WTC11 (cell line): ENCODE measurements around the gene SERP1. TPM values are rescaled to one million over a fixed set of nuclear protein-coding genes. Genes with fewer than 3 reads are reported as not detected.

Experiments used
- AFF4 ChIP-seq: sonication (generic); formaldehyde crosslinking; IDR thresholded peaks from 2 replicates; pipeline ENCODE4 v1.8.1; 2023; ENCODE audit warnings: mild to moderate bottlenecking, missing genetic modification reagents, borderline replicate concordance
- ATF1 ChIP-seq: sonication (generic); formaldehyde crosslinking; IDR thresholded peaks from 2 replicates; pipeline ENCODE4 v1.8.1; 2023; ENCODE audit warnings: mild to moderate bottlenecking, moderate library complexity, missing genetic modification reagents
- CBFB ChIP-seq: sonication (generic); formaldehyde crosslinking; IDR thresholded peaks from 2 replicates; pipeline ENCODE4 v1.8.1; 2022; ENCODE audit warnings: mild to moderate bottlenecking, low read depth, missing genetic modification reagents
- E2F5 ChIP-seq: sonication (generic); formaldehyde crosslinking; IDR thresholded peaks from 2 replicates; pipeline ENCODE4 v1.8.1; 2022; ENCODE audit warnings: mild to moderate bottlenecking, moderate library complexity, missing genetic modification reagents
- ELF4 ChIP-seq: sonication (generic); formaldehyde crosslinking; IDR thresholded peaks from 2 replicates; pipeline ENCODE4 v1.8.1; 2022; ENCODE audit warnings: low read depth, mild to moderate bottlenecking, moderate library complexity, missing genetic modification reagents
- FOXP1 ChIP-seq: sonication (generic); formaldehyde crosslinking; IDR thresholded peaks from 2 replicates; pipeline ENCODE4 v1.8.0; 2022; ENCODE audit warnings: missing genetic modification reagents, mild to moderate bottlenecking, moderate library complexity, borderline replicate concordance
- FOXP4 ChIP-seq: sonication (generic); formaldehyde crosslinking; IDR thresholded peaks from 2 replicates; pipeline ENCODE4 v1.8.0; 2022; ENCODE audit warnings: mild to moderate bottlenecking, missing genetic modification reagents
- GTF2I ChIP-seq: fragments of 250-450 bp; sonication (Bioruptor Pico); conservative IDR thresholded peaks from 2 replicates; pipeline ENCODE4 v1.4.0; 2021; ENCODE audit warnings: mild to moderate bottlenecking
- HMGA2 ChIP-seq: fragments of 250-450 bp; sonication (Bioruptor Pico); IDR thresholded peaks from 2 replicates; pipeline ENCODE4 v1.4.0; 2021; ENCODE audit warnings: mild to moderate bottlenecking, moderate library complexity
- MAX ChIP-seq: sonication (generic); formaldehyde crosslinking; IDR thresholded peaks from 2 replicates; pipeline ENCODE4 v1.8.0; 2022; ENCODE audit warnings: mild to moderate bottlenecking, missing genetic modification reagents
- NFYB ChIP-seq: sonication (generic); formaldehyde crosslinking; conservative IDR thresholded peaks from 2 replicates; pipeline ENCODE4 v1.8.0; 2022; ENCODE audit warnings: low read depth, missing genetic modification reagents
- NR1H2 ChIP-seq: sonication (generic); formaldehyde crosslinking; IDR thresholded peaks from 2 replicates; pipeline ENCODE4 v1.9.0; 2021; ENCODE audit warnings: mild to moderate bottlenecking, moderate library complexity, missing genetic modification reagents
- NR2C2 ChIP-seq: sonication (generic); formaldehyde crosslinking; IDR thresholded peaks from 2 replicates; pipeline ENCODE4 v1.8.0; 2022; ENCODE audit warnings: mild to moderate bottlenecking, missing genetic modification reagents
- OVOL2 ChIP-seq: fragments of 250-450 bp; sonication (Bioruptor Pico); IDR thresholded peaks from 2 replicates; pipeline ENCODE4 v1.9.0; 2021; ENCODE audit warnings: mild to moderate bottlenecking, borderline replicate concordance
- PREB ChIP-seq: sonication (generic); formaldehyde crosslinking; IDR thresholded peaks from 2 replicates; pipeline ENCODE4 v1.8.1; 2022; ENCODE audit warnings: mild to moderate bottlenecking, missing genetic modification reagents, moderate library complexity, borderline replicate concordance
- RORB ChIP-seq: fragments of 250-450 bp; sonication (Bioruptor Pico); IDR thresholded peaks from 2 replicates; pipeline ENCODE4 v1.9.0; 2021; ENCODE audit warnings: mild to moderate bottlenecking
- SOX15 ChIP-seq: fragments of 250-450 bp; sonication (Bioruptor Pico); IDR thresholded peaks from 2 replicates; pipeline ENCODE4 v1.9.0; 2021; ENCODE audit warnings: mild to moderate bottlenecking
- ZBTB21 ChIP-seq: sonication (generic); formaldehyde crosslinking; IDR thresholded peaks from 2 replicates; pipeline ENCODE4 v1.8.1; 2023; ENCODE audit warnings: mild to moderate bottlenecking, missing genetic modification reagents, borderline replicate concordance
- ZNF138 ChIP-seq: sonication (generic); formaldehyde crosslinking; conservative IDR thresholded peaks from 2 replicates; pipeline ENCODE4 v1.8.1; 2022; ENCODE audit warnings: mild to moderate bottlenecking, moderate library complexity, missing genetic modification reagents
- total RNA-seq: library from RNA; stranded (reverse); gene quantifications from 3 replicates; pipeline ENCODE4 v1.2.3, GENCODE V29; 2021
- TF ChIP-seq, protein P1 (sequence below): sonication (generic); formaldehyde crosslinking; IDR thresholded peaks from 2 replicates; pipeline ENCODE4 v1.8.1; 2023; ENCODE audit warnings: mild to moderate bottlenecking, missing genetic modification reagents, moderate library complexity
- TF ChIP-seq, protein P2 (sequence below): sonication (generic); formaldehyde crosslinking; IDR thresholded peaks from 2 replicates; pipeline ENCODE4 v1.8.0; 2023; ENCODE audit warnings: mild to moderate bottlenecking, missing genetic modification reagents
- TF ChIP-seq, protein P3 (sequence below): sonication (generic); formaldehyde crosslinking; IDR thresholded peaks from 2 replicates; pipeline ENCODE4 v1.8.1; 2023; ENCODE audit warnings: mild to moderate bottlenecking, missing genetic modification reagents

The SERP1 gene
- total RNA-seq, 1 experiment from 2014 or later: 98.3 TPM

- TF ChIP-seq FOXP4 (CRISPR knock-in tag) (no peak; the same call in 1 of the 2 replicates), PREB (CRISPR knock-in tag) (no peak), ATF1 (CRISPR knock-in tag) (no peak), MAX (CRISPR knock-in tag) (peak; percentile 69), FOXP1 (CRISPR knock-in tag) (peak; percentile 81), ELF4 (0 out of 2 replicates have a peak, but pooled peaks have one; percentile 69), NR1H2 (CRISPR knock-in tag) (no peak), AFF4 (CRISPR knock-in tag) (no peak; the same call in 1 of the 2 replicates), NFYB (CRISPR knock-in tag) (peak; percentile 32; the same call in 1 of the 2 replicates), GTF2I (CRISPR knock-in tag) (no peak), CBFB (no peak; the same call in 1 of the 2 replicates), ZNF138 (CRISPR knock-in tag) (no peak; the same call in 1 of the 2 replicates), E2F5 (CRISPR knock-in tag) (no peak; the same call in 1 of the 2 replicates), SOX15 (CRISPR knock-in tag) (no peak), NR2C2 (CRISPR knock-in tag) (peak; percentile 91), OVOL2 (CRISPR knock-in tag) (no peak), ZBTB21 (CRISPR knock-in tag) (peak; percentile 88), HMGA2 (CRISPR knock-in tag) (no peak), RORB (no peak)
- TF ChIP-seq, protein P1, sequence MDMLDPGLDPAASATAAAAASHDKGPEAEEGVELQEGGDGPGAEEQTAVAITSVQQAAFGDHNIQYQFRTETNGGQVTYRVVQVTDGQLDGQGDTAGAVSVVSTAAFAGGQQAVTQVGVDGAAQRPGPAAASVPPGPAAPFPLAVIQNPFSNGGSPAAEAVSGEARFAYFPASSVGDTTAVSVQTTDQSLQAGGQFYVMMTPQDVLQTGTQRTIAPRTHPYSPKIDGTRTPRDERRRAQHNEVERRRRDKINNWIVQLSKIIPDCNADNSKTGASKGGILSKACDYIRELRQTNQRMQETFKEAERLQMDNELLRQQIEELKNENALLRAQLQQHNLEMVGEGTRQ (CRISPR knock-in tag): no peak; the same call in 1 of the 2 replicates
- TF ChIP-seq, protein P2, sequence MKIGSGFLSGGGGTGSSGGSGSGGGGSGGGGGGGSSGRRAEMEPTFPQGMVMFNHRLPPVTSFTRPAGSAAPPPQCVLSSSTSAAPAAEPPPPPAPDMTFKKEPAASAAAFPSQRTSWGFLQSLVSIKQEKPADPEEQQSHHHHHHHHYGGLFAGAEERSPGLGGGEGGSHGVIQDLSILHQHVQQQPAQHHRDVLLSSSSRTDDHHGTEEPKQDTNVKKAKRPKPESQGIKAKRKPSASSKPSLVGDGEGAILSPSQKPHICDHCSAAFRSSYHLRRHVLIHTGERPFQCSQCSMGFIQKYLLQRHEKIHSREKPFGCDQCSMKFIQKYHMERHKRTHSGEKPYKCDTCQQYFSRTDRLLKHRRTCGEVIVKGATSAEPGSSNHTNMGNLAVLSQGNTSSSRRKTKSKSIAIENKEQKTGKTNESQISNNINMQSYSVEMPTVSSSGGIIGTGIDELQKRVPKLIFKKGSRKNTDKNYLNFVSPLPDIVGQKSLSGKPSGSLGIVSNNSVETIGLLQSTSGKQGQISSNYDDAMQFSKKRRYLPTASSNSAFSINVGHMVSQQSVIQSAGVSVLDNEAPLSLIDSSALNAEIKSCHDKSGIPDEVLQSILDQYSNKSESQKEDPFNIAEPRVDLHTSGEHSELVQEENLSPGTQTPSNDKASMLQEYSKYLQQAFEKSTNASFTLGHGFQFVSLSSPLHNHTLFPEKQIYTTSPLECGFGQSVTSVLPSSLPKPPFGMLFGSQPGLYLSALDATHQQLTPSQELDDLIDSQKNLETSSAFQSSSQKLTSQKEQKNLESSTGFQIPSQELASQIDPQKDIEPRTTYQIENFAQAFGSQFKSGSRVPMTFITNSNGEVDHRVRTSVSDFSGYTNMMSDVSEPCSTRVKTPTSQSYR (CRISPR knock-in tag): no peak
- TF ChIP-seq, protein P3, sequence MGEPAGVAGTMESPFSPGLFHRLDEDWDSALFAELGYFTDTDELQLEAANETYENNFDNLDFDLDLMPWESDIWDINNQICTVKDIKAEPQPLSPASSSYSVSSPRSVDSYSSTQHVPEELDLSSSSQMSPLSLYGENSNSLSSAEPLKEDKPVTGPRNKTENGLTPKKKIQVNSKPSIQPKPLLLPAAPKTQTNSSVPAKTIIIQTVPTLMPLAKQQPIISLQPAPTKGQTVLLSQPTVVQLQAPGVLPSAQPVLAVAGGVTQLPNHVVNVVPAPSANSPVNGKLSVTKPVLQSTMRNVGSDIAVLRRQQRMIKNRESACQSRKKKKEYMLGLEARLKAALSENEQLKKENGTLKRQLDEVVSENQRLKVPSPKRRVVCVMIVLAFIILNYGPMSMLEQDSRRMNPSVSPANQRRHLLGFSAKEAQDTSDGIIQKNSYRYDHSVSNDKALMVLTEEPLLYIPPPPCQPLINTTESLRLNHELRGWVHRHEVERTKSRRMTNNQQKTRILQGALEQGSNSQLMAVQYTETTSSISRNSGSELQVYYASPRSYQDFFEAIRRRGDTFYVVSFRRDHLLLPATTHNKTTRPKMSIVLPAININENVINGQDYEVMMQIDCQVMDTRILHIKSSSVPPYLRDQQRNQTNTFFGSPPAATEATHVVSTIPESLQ: no peak
These were observed at the start of gene SERP1, which contains the start of gene EIF2A (continued) for GRCh38 chr3:150546226-150547044.
